NCI-H82 treated with DMSO at 0.1 percent for 48 hours (cell line): Measurements from ENCODE around the gene CENPX.

ENCODE experiments used
- DNase-seq: peaks from one replicate; lab custom pipeline; 2025; ENCODE audit not compliant: unreplicated experiment; lab: John Stamatoyannopoulos, UW

Gene CENPX

GRCh38 chr17:82022310-82022980 lies at the start of gene CENPX:
TSS of gene CENPX (minus strand) at chr17:82022878. CDS start at chr17:82022861, 17 bp downstream.
- no peak for DNase-seq

GRCh38 chr17:82070611-82071010 lies 47.9 kb upstream of the CENPX start:
- DNase-seq, result no peak

- no peak for DNase-seq
These were observed 43.1 kb upstream of the CENPX start, which contains the start of gene DUS1L for GRCh38 chr17:82065638-82066303. TSS of gene DUS1L (minus strand) at chr17:82065804. CDS start at chr17:82065059, 745 bp downstream.

GRCh38 chr17:82065193-82065637 lies 42.5 kb upstream of the CENPX start:
- DNase-seq, result no peak

GRCh38 chr17:82064433-82065192 lies 41.9 kb upstream of the CENPX start:
- no peak for DNase-seq

- DNase-seq, result no peak
These were observed 41.0 kb upstream of the CENPX start for GRCh38 chr17:82063424-82064415.

- DNase-seq, result no peak
These were observed 40.3 kb upstream of the CENPX start for GRCh38 chr17:82062984-82063368.

- DNase-seq, result no peak
These were observed 39.7 kb upstream of the CENPX start for GRCh38 chr17:82062076-82062983.

- DNase-seq, result no peak
These were observed 38.6 kb upstream of the CENPX start for GRCh38 chr17:82061047-82061925.

- no peak for DNase-seq
These were observed 37.9 kb upstream of the CENPX start for GRCh38 chr17:82060614-82061013.

- DNase-seq, result no peak
These were observed 37.3 kb upstream of the CENPX start for GRCh38 chr17:82060001-82060380.

GRCh38 chr17:82059272-82060000 lies 36.8 kb upstream of the CENPX start:
- DNase-seq, result no peak

GRCh38 chr17:82058855-82059249 lies 36.2 kb upstream of the CENPX start:
- DNase-seq, result no peak

- DNase-seq, result no peak
These were observed 35.7 kb upstream of the CENPX start for GRCh38 chr17:82058230-82058854.

GRCh38 chr17:82056729-82057621 lies 34.3 kb upstream of the CENPX start:
- no peak for DNase-seq

GRCh38 chr17:82055965-82056728 lies 33.5 kb upstream of the CENPX start:
- no peak for DNase-seq
